SIG-M5 (cell line): ENCODE results near the gene ACTRT2.

Experiments
- DNase-seq: peaks from one replicate; lab custom pipeline; 2025; lab: John Stamatoyannopoulos, UW

ACTRT2 gene

DNA sequence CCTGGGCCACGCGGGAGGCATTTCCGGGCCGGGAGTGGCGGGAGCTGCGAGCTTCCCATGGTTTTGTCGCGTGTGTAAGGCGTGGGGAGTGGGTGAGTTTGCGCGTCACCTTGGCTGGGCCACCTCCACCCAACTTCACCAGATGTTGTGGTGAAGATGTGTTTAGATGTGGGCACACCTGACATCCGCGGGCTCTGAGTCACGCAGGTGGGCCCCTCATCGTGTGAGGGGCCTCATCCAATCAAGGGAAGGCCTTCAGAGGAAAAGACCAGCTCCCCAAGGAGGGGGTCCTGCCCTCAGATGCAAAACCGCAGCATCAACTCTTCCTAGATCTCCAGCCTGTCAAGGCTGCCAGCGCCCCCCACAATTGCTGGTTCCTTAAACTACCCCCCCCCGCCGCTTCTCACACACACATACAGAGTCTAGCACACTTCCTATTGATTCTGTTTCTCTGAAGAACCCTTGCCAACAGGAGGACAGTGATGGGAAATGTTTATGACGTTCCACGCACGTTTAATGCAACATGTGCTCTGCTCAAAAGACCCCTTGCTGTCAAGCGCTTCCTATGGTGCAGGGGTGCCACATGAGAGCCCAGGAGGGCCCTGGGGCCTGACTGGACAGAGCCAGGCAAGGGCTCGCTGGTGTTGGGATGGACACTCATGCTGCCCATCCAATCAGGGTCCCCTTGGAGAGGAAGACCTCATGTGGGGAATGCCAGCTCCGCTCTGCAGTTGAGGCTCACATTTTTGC is 11.9 kb downstream of the ACTRT2 start:
- no peak for DNase-seq

DNA sequence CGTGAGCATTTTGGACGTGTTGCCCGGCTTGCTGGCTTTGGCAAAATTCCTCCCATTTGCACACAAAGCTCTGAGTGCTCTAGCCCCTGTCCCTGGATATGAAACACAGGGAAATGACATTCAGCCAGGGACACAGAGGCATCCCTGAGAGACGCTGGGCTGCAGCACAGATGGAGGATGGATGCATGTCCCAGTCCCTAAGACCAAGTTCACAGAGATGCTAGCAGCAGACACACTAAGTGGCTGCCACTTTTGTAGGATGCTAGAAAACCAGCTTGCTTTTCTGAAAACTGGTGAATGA is 12.5 kb downstream of the ACTRT2 start:
- no peak for DNase-seq

DNA sequence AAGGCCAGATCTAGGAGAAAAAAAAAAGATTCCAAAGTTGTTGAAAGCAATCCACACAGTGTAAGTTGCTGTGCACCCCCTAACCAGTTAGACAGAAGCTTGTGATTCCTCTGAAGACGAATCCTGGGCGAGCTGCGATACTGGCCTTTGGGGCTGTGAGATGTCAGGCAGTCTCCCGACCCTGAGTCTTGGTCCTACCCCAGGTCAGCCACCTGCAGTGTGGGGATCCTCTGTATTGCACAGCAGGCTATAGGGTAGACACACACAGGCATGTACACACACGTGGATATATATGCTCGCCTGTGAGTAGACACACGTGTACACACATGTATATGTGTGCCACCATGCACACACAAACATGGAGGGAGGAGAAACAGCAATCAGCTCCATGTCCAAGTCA is 12.9 kb downstream of the ACTRT2 start:
- DNase-seq, result no peak

DNA sequence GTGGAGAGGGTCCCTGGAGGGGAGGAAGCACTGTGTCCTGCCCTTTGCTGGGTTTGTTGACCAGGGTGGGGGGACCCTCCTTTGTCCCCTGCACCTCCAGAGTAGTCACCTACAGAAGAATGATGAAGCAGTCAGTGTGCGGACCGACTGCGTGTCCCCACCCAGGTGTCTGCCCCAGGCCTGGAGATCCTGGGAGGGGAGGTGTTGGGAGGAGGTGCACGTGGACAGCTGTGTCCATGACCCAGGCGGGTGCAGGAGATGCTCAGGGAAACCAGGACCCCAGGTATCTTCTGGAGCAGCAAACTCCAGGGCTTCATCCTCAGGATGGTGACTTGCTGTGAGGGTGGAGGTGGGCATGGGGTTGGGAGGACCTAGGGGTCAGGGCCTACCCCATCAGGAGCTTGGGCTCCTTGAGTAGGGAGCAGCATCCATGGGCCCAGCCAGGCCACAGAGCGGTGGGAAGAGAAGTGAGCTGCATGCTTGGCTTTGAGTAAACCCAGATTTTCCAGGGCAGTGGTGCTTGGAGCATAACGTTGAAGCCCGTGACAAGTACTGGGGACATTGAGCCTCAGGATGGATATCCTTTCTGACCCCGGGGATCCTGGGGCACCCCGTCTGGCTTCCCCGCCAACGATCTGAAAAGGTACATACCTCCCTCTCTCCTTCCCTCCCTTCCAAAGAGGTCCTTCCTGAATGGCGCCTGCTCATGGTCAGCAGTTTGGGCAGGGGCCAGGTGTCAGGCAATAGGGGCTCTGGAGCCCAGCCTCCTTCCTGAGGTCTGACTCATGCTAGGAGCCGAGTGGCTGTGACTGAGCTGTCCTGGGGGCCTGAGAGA is 13.7 kb downstream of the ACTRT2 start:
- DNase-seq, result no peak

DNA sequence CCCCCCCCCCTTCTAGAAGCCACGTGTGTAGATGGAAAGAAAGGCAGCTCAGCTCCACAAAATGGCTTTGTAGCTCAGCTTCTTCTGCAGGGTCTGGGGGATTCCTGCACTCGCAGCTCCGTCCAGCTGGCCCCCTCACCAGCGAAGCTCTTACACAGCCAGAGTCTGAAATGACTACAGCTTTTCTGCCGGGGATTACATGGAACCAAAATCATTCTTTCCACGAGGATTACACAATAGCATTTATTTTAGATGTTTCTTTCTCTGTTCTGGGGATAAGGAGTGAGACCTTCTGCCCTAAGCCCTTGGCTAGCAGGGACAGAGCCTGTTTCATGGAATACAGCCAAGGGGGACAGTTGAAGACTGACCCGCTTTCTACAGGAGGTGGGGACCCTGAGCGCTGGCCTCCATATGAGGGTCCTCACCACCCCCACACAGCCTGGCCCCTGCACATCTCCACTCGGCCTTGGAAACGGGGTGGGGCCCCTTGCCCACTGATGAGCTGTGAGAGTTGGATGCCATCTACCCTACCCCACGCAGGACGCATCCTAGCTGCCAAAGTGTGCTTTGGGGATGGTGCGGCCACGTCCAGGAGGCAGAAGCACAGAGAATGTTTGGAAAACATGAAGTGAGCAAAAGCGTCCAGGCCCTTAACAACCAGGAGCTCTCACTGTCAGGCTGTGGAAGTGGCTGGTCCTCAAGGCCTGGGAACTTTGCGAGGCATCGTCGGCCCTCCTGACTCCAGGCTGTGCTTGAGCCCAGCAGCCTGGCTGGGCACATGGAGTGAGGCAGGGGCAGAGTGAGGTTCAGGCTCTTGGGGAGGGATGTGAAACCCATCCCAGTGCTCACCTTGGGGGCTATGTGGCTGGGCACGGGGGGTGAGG is 14.5 kb downstream of the ACTRT2 start:
- no peak for DNase-seq

DNA sequence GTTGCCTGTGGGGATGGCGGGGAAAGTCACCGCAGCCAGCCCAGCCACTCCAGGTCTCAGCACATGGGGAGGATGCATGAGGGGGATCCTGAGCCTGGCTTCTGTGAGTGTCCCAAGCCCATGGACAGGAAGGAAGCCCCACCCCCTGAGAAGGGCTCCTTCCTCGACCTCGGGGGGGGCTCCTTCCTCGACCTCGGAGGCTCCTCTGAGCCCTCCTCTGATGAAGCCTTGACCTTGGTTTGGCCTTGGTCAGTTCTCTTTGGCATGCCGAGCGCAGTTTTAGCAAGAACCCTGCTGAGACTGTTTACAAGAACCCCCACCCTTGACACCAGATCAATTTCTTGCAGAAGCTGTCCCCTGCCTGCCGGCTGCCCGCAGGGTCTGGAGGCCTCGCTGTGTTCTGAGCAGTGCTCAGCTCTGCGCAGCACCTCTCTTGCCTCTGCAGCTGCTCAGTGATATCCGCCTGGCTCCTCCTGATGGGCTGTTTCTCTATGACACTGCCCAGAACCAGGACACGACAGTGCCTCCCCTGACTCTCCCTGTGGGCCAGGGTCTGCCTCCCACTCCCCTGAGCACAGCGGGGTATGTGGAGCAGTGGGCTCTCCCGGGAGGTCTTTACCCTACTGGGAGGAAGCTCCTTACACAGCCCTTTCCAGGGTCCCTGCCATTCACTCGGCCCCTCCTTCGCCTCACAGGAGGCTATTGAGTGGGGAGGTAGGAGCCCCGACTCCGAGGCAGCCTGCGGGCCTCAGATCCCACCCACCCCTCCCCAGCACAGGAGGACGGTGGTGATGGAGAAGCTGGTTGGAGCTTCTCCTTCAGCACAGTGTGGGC is 15.4 kb downstream of the ACTRT2 start:
- DNase-seq, result no peak

DNA sequence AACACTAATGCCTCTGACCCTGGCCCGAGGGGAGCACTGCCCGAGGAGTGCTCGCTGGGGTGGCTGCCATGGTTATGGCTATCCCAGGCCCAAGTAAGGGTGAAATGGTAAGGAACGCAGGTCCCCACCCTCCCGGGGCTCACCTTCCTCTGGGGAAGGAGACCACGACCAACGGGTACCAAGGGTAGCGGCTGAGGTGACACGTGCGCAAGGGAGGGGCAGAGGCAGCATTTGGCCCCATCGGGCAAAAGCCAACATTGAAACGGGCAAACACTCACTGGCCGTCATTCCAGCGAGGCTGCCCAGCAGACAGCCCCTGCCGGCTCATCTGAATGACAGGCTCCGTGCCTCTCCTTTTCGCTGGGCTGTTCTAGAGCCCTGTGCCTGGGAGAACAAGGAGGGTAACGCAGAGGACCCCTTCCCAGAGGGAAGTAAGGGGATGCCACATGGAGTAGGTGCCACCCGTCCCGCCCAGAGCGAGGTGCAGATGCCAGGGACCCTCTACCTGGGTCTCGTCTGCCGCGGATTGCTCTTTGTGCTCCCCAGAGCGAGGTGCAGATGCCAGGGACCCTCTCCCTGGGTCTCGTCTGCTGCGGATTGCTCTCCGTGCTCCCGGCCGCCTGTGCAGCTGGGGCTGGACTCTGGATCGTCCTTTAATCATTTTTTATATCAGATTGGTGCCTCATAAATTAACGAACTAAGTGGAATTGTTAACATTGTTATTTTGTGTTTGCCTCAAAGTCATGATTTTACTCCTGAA is 16.2 kb downstream of the ACTRT2 start:
- DNase-seq, result no peak

DNA sequence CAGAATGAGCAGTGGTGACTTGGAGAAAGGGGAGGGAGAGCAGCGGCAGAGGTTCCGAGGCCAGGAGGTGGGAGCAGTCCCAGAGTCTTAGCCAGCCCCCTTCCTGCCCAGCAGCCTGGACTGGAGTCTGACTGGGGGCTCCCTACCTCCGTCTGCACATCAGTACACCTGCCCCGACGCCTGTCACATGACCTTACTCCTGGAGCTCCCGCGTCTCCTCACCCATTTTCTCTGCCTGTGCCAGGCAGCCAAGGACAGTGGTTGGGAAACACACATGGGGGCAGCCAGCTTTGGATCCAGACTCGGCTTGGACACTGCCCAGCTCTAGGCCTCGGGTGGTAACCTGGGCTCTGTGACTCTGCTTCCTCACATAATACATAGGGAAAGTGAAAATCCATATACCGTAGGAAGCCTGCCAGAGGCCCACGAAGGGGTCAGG is 16.9 kb downstream of the ACTRT2 start:
- DNase-seq, result no peak

DNA sequence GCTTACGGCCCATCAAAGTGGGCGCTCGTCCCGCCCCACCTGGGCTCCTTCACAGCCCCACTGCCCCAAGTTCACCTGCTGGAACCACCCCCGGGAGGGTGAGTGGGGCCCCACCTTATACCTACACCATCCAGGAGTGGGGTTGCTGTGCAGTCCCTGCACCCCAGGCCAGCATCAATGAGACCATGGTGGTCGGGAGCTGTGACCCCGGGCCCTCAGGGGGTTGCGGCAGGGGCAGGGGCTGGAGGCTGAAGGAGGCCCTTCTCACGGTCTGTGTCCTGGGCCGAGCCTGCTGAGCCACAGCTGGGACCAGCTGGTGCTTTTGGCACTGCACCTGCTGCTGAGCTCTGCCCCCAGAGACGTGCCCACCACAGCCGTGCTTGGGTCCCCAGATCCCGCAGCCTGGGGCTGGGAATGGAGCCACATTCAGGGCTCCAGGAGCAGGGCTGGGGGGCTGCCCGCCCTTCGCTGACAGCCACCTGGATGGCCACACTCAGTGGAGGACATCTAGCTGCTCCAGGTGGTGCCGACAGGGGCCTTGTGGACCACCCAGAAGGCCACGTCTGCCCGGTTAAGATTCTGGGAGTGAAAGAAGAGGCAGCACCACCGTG is 17.4 kb downstream of the ACTRT2 start:
- DNase-seq, result no peak

DNA sequence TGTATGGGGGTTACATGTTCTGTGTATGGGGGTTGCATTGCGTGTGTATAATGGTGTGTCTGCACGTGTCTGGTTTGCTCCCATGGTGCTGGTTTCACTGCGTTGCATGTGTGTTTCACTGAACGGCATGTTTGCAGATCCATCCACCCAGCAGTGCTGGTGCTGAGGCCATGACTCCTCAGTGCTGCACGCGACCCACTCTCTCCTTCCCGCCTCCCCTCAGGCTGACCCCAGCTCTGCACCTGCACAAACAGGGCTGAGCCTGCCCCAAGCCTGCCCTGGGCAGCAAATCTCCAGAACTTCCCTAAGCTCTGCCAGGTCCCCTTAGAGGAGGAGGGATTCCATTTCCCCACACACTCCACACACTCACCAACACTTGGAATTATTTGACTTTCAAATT is 18.7 kb downstream of the ACTRT2 start:
- DNase-seq, result no peak

DNA sequence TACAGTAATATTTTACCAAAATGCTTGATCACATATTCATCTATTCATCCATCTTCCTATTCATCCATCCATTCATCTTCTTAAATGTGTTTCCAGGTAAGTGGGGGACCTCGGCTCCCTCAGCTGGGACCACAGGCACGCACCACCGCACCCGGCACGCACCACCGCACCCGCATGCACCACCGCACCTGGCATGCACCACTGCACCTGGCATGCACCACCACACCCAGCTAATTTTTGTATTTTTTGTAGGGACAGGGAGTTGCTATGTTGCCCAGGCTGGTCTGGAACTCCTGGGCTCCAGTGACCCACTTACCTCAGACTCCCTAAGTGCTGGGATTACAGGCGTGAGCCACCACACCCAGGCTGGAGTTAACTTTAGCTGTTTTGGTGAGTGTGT is 21.2 kb downstream of the ACTRT2 start:
- no peak for DNase-seq

DNA sequence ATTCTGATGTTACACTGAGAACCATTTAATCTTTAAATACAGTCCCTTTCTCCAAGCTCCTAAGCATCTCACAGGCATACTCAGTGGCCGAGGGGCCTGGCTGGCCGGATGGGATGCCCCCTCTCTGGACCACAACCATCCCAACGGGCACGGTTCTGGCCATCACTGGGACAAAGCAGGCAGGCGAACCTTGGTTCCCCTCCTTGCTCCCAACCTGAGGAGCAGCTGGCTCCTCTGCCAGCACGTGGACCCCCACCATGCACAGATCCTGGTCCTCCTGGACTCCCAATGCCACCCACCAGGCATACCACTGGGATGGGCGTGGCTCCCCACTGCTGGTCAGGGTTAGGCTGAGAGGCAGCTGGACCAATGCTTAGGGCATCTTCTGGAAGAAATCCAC is 27.9 kb downstream of the ACTRT2 start:
- DNase-seq, result no peak

DNA sequence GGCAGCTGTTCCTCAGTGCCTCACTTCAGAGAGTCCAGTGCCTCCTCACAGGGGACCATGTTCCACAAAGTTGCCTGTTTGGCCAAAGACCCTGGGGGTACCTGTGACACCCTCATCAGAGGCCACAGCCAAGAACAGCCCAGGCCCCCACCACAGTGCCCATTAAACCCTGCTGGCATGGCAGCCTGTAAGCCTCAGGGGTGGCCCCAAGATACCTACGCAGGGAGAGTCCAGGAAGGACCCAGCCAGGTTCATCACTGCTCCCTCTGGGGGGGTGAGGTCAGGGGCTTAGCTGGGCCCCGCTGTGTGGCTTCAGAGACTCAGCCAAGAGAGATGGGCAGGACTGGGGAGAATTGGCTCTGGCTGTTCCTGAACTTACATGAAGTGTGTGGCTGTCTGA is 28.6 kb downstream of the ACTRT2 start:
- no peak for DNase-seq

DNA sequence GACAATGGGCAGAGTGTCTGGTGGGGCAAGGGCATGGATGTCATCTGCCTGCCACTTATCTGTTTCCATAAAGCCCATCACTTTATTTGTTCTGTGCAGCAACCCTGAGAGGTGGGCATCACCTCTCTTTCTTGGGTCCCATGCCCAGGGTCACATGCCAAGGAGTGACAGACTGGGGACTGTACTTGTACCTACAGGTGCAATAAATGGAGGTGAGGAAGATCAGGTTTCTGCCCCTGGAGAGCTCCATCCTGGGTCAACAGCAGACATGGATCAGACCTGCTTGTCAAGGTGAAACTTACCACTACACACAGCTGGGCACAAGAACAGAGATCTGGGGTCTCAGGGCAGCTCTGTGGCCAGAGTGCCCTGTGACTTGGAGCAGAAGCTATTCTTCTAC is 29.3 kb downstream of the ACTRT2 start:
- DNase-seq, result no peak

DNA sequence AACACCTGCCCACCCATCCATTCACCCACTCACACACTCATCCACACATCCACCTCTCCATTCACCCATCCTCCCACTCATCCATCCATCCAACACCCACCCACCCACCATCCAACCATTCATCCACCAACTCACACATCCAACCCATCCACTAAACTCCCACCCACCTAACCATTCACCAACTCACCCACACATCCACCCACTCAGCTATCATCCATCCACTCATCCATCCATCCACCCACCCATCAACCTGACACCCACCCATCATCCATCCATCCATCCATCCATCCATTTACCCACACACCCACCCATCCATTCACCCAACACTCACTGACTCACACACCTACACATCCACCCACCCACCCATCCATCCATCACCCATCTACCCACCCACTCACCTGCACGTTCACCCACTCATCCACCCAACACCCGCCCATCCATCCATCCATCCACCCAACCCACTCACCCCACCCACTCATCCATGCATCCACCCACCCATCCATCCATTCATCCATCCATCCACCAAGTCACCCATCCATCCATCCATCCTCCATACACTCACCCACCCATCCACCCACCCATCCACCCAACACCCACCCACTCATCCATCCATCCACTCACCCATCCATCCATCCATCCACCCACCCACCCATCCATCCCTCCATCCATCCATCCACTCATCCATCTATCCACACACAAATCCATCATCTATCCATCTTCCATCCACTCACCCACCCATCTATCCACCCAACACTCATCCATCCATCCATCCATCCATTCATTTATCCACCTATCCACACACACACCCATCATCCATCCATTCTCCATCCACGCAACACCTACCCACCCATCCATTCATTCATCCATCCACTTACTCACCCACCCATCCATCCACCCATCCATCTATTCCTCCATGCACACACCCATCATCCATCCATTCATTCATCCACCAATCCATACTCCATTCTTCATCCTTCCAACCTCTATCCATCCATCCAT is 30.3 kb downstream of the ACTRT2 start:
- DNase-seq, result no peak

DNA sequence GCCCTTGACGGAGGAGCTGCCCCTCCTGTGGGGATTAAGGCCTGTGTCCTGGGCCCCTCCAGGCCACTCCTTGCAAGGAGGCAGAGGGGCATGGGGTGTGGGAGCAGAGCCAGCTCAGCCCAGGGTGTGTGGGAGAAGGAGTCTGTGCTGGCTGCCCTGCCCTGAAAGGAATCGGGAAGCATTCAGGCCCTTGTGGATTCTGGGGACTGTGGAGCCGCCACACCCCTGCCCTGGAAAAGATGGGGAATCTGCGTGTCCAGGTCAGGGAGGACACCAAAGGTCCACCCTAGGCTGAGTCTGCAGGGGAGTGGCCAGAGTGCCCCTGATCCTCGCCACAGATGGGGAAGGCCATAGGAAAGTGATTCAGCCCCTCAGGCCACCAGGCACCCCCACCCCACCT is 31.2 kb downstream of the ACTRT2 start:
- DNase-seq, result no peak

DNA sequence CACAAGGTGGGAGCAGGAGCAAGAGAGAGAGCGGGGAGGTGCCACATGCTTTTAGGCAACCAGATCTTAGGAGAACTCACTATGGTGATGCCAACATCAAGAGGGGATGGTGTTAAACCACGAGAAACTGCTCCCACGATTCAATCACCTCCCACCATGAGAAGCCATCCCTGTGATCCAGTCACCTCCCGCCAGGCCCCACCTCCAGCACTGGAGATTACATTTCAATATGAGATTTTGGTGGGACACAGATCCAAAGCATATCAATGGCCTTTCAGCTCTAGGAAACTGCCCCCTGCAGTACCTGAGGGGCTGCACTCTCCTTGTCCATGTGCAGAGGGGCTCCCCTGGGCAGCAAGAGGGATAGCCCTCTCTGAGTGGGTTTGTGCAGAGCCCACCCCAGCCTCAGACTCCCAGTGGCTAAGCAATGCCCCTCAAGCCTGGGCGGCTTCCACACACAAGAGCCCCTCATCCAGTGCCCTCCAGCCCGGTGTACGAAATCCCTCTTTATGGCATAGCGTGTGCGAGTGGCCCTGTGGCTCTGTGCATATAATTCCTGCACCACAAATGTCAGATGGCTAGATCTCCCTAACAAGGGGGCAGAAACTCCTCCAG is 32.2 kb downstream of the ACTRT2 start:
- no peak for DNase-seq

DNA sequence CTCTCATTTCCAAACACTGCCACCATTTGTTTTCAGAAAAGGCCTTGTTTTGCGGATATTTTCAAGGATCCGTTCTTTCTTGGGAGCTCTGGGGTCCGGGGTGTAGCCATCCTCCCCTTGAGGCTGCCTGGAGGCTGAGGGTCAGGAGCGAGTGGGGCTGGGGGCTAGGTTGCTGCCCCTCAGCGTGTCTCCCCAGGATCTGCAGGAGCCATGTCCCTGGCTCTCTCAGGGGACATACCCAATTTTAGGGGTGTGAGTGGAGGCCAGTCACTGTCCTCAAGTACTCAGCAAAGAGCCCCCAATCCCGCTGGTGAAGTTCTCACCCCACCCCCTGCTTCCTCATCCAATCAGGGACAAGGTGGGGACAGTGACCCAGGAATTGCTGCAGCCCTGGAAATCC is 32.7 kb downstream of the ACTRT2 start:
- DNase-seq, result no peak

DNA sequence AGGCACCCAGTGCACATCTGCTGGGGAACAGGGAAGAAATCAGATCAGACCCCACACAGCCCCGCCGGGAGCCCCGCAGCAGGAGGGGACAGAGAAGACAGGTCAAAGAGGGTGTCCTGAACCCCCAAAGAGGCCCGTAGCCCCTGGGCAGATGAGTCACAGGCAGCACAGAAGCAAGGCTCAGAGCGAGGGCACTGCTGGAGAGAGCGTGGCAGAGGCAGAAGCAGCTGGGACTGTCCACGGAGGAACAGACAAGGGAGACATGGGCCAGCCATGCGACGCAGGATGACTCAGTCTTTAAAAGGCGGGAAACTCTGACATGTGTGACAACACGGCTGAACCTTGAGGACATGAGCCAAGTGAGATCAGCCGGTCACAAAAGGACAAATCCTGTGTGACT is 33.2 kb downstream of the ACTRT2 start:
- no peak for DNase-seq
